NCI-H526 (cell line): ENCODE results near the gene CLRN3.

Experiments used
- DNase-seq, 2 experiments: peaks; one replicate each; lab custom pipeline; 2025; lab: John Stamatoyannopoulos, UW

The CLRN3 gene

DNA sequence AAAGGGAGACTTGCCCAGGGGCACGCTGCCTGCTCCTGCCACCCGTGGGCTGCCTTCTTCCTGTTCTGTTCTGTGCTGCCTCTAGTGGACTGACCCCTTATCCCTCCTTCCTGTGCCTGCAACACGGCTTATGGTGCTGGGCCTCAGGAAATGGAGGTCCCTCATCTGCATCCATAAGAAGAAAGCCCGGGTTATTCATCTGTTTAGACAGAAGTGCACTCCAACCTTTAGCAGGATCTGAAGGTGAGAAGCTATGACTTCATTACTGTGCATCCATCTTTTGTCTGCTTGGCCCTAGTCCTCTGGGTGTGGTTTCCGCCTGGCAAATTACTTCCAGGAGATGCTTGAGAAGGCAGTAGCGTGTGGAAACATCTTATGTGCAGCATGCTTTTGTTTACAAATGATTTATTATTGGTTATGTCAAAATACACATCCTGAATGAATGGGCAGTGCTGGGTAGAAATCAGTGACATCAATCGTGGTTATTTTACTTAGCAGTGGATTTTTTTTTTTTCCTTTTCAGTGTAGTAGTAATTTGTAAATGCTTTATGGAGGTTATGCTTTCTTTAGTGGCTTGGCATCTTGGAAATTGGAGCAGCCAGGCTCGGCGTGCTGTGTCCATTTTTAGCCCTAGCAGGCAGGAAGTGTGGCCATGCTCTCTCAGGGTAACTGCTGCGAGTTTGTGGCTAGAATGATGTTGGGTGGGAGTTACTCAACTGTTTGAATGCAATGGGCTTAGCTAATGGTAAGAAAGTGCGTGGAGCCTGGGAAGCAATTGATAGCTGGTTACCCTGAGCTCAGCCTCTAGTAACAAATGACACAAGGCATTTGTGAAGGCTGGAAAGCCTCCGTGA lies 26.9 kb upstream of the CLRN3 start:
- DNase-seq: peak; percentile 6 to 25

DNA sequence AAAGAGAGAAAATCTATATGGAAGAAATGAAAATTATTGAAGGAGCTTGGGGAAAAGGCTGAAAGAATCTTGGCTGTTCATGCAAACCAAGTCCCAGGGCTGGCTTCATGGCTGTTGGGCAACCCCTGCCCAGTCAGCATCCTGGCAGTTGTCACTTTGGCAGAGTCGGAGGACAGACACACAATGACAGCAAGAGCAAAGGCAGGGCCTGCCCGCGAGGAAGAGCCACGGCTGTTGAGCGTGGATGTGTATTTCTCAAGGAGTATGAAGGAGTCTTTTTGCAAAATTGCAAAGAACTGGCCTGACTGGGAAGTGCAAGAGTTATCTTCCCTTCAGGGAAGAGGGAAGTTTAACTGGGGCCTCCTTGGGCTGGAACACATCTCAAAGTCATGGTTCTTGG lies 25.8 kb upstream of the CLRN3 start:
- DNase-seq: no peak

DNA sequence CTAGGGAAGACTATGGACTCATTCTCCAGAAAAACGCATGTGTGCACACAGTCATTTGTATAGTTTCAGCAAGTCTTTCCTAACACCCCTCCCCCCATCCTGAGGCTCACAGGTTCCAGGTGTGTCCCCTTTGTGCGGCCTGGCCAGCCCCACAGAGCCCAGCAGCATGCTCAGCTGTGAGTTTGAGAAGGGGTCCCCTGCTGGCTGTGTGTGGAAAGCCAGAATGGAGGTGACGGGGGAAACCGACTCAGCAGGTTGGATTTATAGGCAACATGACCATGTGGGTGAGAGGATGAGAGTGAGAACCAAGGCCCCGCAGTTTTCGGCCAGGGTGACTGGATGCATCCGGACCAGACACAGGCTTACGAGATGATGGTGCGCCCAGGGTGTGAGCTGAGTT lies 24.1 kb upstream of the CLRN3 start:
- DNase-seq: no peak

DNA sequence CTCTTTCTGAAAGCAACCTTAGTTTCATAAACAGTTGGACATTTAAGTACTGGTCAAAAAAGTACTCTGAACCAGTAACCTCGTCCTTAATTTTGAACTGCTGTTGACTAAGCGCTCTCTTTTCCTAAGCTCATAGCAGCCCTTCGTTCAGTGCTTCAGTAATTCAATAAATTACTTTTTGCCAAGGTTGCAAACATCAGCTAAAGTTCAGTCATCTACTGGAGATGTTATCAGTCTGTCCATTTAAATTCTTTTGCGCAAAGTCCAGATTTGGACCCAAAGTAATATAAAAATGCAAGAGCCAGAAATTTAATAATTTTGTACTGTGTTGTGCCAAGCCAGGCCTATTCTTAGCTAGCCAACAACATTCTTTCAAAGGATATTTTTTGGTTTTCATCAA lies 22.6 kb upstream of the CLRN3 start:
- no peak for DNase-seq

DNA sequence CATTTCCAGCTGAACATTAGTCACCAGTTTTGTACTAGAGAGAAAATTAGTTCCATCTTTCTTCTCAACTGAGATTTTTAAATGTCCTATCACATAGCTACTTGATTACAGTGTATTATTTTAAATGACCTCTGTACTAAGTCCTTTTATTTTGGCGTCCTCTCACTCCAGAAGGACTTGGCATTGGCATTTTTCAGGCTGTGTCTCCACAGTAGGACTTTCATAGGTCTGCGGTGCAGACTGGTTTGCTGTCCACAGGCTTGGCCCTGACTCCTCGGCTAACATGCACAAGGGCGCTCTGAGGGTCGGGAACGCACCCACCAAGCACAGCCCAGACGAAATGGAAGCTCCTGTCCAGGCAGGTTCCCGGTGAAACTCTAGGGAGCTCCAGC lies 20.6 kb upstream of the CLRN3 start:
- DNase-seq: no peak

DNA sequence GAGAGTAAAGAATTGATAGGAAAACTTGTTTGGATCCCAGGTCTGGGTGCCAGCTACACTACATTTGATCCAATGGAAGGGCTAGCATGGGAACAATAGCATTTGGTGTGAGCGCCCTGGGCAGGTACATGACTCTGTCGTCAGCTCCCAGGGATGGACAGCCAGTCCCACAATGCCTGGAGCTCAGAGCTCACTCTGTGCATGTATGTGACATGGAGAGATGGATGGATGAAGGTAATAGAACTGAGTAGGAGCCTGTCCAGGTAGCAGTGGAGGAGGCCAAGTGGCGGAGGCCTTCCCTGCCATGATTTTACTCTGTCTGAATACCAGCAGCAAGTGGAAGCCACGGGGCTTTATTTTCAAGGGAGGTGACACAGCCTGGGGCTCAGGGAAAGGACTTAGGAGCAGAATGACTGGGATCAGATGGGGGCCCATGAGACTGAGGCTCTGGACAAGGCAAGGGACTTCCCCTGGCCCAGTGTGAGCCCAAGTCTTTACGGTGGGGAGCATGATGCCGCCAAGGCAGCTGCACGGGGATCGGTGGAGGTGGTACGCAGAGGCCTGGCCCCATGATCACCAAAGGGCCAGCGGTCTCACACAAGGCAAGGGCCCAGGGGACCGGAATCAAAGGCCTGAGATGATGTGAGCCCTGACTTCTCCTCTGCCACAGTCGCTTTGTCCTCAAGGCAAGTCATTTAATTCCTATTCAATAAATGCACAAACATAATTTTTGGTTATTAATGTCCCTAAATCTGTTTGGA lies 20.0 kb upstream of the CLRN3 start:
- DNase-seq: no peak

DNA sequence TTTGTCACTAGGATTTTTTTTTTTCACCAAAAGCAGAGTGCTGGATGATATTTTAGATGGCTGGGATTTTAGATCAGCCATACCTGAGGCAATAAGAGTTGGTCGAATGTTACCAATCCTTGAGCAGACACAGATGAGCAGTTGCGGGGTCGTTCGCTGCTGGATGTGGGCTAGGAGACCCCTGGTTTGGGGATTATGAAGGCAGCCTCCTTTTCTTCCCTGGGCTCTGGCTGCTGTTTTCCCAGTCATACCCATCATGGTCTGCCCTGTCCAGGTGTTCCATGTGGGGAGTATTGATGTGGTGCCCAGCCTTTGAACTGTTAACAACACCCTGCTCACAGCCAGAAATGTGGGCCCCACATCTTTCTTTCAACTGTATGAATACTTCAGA lies 19.1 kb upstream of the CLRN3 start:
- DNase-seq: no peak

DNA sequence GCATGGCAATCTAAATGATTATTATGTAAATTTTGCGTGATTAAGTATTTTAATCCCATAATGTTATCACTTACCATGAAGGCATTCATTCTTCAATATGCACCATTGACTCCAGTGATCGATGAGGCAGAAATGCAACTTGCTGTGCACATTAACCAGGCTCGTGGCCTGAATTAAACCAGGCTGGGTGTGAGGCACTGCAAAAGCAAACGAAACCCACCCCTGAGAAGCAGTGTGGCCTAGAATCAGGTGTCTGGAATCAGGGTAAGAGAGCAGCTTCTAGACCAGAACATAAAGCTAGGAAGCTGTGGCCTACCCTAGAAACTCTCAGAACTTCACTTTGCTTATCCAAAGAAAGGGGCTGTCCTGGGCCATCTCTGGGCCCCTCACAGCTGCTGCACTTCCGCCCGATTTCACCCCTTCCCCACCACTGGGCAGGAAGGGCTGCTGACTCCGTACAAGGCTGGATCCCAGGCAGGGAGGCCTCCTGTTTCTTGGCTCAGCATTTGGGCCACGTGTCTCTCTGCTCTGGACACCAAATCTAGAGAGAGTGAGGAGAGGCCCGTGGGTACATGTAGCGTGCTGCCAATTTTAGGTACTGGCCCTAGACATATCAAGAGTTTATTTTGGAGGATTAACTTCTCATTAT lies 18.6 kb upstream of the CLRN3 start:
- DNase-seq: no peak

DNA sequence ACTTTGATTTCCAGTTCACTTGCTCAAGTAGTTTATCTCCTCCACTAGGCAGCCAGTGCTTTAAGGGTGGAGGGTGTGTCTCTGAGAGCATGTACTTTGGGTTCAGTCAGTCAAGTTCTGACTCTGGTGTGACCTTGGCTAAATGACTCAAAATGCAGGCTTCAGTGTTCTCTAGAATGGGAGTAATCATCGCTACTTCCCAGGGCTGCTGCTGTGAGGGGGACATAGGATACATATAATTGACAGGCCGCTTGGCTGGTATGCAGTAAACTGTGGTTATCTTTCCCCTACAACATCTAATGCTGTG lies 17.7 kb upstream of the CLRN3 start:
- no peak for DNase-seq

DNA sequence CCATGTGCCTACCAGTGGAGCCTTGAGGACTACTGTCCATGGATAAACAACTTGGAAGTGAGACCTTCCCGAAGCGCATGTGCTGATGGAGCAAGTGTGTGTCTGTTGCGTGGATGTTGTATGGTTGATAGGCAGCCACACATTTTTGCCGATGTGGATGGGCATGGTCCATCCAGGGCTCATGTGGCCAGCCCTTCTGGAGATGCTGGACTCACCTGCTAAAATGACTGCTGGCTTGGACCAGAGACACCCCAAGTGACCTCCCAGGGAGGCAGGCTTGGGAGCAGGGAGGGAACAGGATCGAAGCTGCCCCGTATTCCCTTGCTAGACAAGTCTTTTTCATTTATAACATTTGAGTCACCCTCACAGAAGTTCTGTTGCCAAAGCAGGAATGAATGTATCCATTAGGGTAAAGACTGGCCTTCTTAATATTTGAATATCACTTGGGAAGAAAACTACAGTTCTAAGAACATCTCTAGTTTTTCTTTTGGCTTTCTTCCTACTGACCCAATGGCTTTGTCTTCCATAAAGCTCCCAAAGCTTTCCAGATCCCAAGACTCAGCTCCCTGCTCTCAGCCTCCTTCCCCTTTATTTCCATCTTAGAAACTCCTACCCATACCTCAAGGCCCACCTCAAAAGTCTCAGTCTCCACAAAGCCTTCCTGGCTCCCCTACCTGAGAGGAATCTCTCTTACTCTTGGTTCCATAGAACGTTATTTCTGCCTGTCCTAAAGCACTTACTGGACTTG lies 17.1 kb upstream of the CLRN3 start:
- no peak for DNase-seq

DNA sequence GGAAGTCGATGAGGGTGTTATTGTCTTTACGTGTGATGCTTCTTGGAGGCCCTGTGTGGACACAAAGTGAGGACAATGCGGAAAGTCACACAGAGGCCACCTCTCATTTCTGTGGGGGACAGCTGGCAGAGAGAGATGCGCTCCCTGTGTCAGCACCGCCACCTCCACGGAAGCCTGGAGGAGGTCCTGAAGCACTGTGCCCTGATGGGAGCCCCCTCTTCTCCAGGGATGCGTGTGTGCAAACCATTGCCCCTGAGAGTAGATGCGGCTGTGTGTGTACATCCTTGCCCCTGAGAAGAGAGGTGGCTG lies 16.2 kb upstream of the CLRN3 start:
- no peak for DNase-seq

DNA sequence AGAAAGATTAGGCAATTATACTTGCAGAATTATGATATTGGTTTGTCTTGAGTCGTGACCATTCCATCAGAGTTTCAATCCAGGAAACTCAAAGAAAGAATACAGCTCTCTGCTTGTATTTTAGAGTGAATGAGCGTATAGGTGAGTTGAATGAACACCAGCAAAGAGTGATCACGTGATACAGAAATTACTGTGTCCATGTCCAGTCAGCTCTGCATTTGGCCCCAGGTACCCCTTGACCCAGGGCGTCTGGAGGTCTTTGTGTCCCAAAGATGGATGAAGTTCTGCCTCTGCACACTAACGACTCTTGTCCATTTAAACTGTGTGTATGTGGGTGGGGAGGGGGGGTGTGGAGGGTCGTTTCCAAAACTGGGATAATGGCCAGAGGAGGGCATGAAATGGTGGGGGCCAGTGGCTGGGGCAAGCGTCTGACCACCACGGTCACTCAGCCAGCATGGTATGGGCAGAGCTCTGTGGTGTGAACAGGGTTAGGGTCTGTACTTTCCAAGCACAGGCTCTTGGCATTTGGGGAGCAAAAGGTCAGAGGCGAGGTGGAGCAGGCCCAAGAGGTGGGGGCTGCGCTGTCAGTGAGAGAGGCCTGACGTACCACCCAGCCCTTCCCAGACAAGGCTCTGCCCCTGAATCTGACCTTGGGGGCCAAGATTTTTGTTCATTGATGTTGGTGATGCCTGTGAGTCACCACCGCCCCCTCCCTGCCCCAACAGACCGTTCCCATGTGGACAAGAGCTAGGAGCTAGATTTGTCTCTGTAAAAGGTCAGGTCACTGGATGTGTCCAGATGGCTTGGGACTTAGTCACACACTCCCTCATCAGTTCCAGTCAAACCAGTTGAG lies 15.6 kb upstream of the CLRN3 start:
- DNase-seq: peak in 1 of 2 experiments; percentile 29

DNA sequence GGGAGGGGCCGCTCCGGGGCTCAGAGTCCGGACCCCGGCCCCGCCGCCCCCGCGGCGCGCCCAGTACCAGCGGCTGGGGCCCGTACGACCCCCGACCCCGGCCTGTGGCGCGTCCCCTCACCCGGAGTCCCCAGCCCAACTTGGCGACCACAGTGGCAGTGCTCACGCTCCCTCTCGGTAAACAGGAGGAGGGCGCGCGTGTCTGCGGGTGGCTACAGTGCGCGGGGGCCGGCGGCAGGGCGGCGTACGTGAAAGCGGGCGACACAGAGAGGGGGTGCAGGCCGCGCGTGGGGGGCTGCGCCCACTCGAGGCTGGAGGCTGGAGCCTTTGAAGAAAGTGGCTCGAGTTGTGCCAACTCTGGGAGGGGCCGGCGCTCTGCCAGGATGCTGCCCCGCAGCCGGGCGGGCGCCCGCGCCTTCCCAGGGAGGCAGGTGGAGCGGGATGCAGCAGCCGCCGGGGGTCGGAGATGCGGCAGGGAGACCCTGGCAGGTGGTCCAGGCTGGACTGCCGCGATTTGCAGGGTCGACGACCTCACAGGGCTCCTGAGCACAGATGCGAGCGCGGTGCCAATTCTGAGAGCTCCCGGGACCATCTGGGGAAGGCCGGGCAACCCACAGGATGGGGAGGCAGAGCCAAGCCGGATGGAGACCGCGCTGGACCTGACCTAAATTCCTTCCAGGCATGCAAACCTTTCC lies 14.8 kb upstream of the CLRN3 start:
- peak in 1 of 2 experiments; percentile 30 for DNase-seq

DNA sequence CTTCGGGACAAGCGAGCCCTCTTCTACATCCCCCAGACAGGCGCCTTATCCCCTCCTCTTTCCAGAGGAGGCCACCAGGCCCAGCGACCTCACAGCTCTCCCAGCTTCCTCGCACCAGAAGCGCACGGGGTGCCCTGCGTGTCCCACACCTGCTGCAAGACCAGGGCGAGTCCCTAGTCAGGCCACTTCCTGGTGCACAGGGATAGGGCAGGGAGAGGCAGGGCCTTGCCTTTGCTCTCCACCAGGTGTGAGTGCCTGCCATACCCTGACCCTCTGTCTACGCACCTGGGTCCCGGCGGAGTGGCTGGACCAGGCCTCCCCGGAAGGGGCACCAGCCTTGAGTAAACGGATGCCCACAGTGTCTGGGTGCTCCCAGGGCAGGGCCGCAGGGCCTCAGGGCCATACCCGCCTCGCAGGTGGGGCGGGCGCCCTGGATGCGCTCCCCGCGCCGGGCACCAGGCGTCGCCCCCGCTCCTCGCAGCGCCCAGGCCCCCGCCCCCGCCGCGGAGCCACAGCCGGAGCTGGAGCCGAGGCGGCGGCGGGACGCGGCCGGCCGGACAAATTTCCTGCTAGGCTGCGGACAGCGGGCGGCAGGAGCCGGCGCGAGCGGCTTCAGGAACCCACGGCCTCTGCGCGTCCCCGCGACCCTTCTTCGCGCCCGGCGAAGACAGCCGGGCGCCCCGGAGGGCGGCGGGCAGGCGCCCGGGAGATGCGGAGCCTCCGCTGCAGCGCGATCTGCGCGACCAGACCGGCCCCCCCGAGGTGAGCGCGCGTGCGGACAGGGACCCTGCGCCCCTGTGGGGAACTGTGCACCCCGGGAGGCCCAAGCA lies 14.0 kb upstream of the CLRN3 start, which contains the start of gene PTPRE:
Gene PTPRE, plus strand, starts transcription at position 556 of the 830 bp plus-strand sequence. CDS start 133,779 bp downstream, outside the sequence.
- peak; percentile 54 to 81 for DNase-seq

DNA sequence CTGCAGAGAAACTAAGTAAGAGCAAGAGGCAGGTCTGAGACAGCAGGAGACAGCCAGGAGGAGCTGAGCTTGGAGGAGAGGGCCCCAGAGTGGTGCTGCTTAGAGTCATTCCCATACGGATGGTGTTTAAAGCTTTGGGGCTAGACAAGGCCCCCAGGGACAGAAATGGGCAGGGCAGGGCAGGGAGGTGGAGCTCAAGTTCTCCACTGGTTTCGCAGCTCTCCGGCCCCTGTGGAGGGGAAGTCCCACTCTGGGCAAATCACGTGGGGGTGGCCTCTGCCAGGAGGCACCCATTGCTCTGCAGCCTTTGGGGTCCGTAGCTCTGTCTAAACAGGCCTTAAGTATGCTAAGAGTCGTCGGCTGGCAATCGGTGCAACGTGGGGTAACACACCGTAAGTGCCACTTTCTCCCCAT lies 13.1 kb upstream of the CLRN3 start:
- DNase-seq: peak in 1 of 2 experiments; percentile 59

DNA sequence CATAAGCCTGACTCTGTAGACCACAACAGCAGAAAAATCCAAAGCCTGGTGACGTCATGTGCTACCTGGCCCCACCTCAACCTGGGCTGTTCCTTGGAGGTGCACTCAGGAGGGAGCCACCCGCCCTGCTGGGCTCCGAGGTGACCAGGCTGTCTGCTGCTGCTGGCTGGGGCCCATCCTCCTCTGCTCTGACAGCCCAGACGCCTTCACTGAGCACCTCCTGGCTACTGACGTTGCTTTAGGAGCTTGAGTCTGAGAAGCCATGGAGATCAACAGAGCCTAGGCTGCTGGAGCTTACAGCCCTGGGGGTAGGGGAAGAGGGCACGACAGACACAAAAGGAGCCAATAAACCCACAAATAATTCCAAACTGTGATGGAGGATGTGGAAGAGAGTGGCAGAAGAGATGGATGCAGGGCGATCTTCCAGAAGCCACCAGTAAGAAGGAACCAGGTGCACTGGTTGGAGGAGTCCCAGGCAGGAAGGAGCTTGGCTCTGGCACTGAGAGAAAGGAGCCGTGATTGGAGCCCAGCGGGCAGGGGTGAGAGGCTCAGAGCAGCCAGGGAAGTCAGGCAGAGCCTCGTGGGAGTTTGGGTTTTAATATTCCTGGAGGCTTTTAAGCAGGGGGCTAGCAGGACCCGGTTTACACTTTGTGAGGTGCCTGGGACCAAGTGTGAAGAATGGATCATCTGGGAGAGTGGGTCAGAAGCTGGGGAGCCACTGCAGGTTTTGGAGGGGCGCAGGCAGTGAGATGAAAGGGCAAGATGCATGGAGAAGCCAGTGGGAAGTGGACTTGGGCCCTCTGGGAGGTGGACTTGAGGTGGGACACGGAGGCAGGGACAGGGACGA lies 12.5 kb upstream of the CLRN3 start:
- peak in 1 of 2 experiments; percentile 30 for DNase-seq

DNA sequence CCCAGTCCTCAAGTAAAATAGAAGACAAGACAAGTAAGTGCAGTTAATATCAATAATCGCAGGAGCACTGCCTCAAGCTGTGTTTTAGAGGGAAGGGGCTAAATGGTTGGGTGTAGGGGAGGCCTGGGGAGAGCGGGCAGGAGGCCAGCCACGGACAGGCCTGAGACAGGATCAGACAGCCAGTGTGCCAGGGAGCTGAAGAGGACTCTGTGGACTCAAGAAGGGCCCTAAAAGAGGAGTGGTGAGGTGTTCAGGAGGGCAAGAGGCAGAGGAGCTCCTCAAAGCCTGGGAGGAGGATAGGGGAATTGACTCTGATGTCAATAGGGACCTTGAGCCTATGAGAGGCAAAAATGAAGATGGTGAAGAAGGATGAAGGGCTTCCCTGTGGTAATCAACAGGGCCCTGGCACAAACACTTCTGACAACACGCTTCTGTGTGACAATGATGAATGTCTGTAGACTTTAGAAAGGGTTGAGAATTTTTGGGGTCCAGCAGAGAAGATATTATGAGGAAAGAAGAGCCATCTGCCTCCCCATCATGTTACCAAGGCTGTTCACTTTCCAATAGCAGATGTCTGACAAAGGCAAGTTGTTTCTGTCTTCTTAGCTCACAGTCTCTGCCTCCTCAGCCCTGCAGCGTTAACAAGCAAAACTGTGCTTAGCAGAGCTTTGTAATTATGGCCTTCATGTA lies 11.7 kb upstream of the CLRN3 start:
- DNase-seq: no peak

DNA sequence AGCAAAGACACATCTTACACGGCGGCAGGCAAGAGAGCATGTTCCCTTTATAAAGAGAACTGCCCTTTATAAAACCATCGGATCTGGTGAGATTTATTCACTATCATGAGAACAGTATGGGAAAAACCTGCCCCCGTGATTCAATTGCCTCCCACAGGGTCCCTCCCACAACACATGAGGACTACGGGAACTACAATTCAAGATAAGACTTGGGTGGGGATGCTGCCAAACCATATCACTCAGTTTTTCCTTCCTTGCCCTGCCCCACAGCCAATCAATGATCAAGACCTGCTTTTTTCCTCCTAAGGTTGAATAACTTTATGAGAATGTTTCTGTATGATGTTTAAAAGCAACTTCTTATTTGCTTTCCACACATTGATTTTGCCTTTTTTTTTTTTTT lies 11.0 kb upstream of the CLRN3 start:
- DNase-seq: no peak
